GM21515 (cell line): ENCODE data around the gene KISS1.

ENCODE experiments used
- ATAC-seq: cut with Tn5 transposase; IDR thresholded peaks from one replicate; pipeline ENCODE4 v1.9.1; 2021; ENCODE audit not compliant: unreplicated experiment

The KISS1 gene

GRCh38 chr1:204192589-204193352, 3.5 kb downstream of the KISS1 start:
- no peak for ATAC-seq

DNA sequence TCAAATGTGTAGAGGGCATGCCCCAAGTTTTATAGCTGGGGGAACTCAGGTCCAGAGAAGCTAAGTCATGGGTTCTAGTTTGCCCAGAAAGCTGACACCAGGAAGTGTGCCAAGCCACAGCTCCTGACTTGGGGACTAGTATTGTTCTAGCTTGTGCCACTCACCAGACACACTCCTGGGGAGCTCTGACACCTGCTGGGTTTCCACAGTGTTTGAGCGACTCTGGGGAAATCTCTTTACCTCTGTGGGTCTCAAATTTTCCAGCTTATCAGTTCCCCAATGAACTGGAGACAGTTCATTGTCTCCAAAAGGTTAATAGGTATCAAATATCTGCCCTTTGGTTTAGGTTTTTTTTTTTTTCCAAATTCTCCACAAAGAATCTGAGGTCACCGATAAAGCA, 4.2 kb downstream of the KISS1 start:
- ATAC-seq, result no peak

DNA sequence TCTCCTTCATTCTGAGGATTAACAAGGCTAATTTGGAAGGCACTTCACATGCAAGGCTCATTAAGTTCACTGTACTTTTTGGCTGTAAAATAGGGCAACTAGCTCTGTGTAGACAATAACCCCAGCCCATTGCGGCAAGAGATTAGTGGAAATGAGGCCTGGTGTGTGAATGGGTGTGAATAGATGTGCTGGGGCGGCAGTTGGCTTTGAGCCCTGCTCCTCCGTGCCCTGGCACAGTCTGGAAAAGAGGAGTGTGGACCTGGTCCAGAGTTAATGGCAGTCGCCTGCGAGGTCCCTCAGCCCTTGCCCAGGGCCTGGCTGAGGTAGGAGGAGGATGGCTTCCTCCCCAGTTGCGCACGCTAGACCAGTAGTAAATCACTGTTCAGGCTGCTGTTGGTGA, 4.8 kb downstream of the KISS1 start:
- no peak for ATAC-seq

DNA sequence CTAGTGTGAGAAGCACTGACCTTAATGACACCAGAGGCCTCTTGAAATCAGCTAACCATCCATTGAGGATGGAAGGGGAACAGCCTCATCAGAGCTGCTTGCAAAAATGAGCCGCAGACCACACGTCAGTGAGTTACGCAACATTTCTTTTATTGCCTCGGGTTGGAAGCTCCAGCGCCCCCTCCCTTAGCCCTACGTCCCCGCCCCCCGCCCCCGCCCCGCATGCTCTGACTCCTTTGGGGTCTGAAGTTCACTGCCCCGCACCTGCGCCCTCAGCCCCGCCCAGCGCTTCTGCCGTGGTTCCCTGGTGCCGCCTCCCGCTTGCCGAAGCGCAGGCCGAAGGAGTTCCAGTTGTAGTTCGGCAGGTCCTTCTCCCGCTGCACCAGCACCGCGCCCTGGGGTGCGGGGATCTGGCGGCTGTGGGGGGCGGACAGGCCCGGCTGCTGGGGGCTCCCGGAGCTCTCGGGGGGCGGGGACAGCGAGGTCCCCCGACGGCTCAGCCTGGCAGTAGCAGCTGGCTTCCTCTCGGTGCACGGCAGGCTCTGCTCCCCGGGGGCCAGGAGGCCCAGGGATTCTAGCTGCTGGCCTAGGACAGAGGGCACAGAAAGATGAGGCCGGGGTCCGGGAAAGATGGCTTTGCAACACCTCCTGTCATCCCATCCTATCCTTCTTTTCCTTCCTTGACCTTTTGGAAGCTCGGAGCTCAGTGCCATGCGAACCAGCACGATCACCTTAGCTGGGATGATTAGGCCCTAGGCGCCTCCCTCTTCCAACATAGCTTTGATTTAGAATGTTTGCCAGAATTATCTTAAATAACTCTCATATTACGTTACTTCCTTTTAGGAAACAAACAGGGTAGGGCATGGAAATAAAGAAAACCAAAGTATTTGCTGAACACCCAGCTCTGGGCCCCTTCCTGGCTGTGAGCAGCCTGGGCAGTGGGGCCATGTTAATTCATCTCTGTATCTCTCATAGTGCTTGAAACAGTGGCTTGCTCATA, 5.8 kb downstream of the KISS1 start:
- no peak for ATAC-seq

DNA sequence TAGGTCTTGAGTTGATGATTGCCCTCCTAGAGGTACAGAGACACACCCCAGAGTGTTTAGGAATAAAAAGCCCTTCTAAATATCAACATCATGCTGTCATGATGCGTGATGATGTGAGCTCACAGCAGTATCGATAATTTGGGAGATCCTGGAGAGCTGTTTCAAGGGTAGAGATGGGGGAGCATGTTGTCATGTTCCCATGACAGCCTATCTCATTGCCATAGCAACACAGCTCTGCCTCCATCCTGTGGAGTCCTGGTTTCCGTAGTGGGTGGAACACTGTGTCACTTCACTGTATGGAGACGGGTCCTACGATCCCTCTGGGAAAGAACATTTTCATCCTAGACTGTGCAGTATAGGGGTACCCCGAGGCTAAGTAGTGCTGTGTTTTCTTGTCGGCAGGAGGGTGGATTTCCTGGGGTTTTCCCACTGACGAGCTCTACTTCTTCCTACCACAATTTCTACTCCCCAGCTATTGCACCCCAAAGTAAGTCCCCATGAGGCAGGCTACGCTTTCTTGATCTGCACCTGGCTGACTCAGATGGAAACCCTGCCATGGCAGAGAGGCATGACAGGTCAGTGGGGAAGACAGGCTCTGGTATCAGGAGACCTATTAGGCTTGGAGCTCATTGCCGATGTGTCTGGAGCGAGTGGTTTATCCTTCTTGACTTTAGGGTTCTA, 7.2 kb downstream of the KISS1 start:
- ATAC-seq, result no peak

DNA sequence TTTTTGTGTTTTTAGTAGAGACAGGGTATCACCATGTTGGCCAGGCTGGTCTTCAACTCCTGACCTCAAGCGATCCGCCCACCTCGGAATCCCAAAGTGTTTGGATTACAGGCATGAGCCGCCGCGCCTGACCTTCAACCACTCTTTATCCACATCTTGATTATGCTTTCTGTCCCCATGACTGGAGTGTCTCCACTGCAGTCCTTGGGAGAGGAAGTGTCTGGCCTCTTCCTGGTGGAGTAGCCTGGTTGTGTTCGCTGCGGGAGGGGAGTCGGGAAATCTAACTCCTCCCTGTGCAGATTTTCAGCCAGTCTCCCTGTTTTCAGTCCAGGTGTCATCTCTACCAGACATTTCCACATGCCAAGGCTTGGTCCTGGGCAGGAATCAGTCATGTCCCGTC, 9.7 kb downstream of the KISS1 start:
- ATAC-seq, result no peak

- no peak for ATAC-seq
These were observed 15.2 kb downstream of the KISS1 start for GRCh38 chr1:204181116-204181515.

DNA sequence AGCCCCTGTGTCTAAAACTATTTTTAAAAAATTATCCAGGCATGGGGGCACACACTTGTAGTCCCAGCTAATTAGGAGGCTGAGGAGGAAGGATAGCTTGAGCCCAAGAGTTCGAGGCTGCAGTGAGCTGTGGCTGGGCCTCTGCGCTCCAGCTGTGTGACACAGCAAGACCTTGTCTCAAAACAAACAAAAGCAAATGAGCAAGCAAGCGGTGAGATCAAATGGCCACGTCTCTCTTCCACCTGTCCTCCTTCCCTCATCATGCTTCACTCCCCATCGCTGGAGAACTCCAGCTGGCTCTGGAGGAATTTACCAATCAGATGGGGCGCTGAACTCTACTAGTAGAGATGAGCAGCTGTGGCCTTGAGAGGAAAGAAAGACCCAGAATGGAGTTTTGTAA, 16.2 kb downstream of the KISS1 start:
- no peak for ATAC-seq

- ATAC-seq, result no peak
These were observed 17.6 kb downstream of the KISS1 start for GRCh38 chr1:204178487-204179281.

- no peak for ATAC-seq
These were observed 19.2 kb downstream of the KISS1 start for GRCh38 chr1:204177133-204177532.

- ATAC-seq, result no peak
These were observed 20.2 kb downstream of the KISS1 start for GRCh38 chr1:204176049-204176448.

DNA sequence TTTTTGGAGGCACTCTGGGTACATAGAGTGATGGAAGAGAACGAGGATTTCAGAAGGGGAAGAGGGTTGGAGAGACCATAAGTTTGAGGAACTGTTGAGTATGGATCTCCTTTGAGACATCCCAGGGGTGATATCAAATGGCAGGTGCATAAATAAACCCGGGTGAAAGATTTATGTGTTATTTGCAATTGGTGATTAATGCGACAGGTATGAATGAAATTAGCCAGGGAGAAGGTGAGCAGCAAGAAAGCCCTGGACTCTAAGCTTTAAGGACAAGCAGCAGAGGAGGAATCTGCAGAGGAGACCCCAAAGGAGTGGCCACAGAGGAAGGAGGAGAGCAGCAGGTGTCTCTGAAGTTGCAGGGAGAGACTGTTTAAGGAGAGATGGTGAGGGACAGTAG, 21.3 kb downstream of the KISS1 start:
- no peak for ATAC-seq

DNA sequence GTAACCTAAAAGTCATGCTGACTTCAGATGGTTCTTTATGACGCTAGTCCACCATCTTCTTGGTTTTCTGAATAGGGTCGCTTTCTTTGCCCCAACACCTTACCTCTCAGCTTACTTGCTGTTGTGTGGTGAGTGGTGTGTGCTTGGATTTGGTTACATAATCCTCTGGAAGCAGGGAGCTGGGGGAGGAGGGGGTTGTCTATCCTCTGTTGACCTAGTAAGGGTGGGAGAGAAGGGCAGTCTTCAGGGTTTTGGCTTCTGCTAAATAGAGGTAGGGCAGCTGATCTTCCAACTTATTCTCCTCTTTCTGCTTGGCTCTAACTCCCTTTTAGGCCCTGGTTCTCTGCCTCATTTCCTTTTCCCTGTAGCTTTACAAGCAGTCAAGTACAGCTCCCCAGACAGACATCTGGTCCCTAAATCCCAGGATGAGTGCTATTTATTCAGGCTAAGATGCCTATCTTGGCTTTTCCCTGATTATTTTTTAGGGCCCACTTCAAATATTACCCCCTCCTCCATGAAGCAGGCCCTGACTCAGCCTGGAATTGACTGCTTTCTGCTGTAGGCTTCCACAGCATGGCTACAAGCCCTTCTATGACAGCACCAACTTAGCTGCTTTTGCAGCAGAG, 23.8 kb downstream of the KISS1 start:
- no peak for ATAC-seq

- no peak for ATAC-seq
These were observed 24.5 kb downstream of the KISS1 start for GRCh38 chr1:204171751-204172178.

GRCh38 chr1:204170494-204171155, 25.7 kb downstream of the KISS1 start:
- ATAC-seq, result no peak

DNA sequence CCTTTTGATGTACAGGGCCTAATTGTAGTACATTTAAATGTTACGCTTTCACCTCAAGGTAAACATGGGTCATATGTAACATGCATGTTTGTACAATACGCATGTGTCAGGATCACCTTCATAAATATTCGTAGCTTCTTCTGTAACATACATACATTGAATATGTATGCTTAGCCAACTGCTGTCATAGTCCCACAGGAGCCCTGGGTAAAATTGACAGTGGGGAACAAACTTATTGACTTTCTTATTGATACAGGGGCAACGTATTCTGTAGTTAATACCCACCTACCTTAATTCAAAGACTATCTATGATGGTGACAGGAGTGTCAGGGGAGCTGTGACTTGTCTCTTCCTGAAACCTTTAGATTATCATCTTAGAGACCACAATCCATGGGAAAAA, 26.4 kb downstream of the KISS1 start:
- no peak for ATAC-seq

DNA sequence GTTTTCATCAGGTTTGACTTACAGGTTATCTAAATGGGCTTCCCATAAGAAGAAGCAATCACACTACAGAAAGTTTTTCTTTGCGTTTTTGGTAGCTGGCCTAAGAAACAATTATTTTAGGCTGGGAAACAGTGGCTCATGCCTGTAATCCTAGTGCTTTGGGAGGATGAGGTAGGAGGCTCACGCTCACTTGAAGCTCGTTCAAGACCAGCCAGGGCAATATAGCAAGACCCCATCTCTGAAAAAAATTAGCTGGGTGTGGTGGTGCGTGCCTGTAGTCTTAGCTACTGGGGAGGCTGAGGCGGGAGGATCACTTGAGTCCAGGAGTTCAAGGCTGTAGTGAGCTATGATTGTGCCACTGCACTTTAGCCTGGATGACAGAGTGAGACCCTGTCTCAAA, 28.6 kb downstream of the KISS1 start:
- no peak for ATAC-seq

GRCh38 chr1:204166219-204166618, 30.1 kb downstream of the KISS1 start, which contains the start of gene REN:
Gene REN (minus strand): TSS chr1:204166337. CDS start chr1:204166293, 44 bp downstream.
- no peak for ATAC-seq

GRCh38 chr1:204162494-204163074, 33.7 kb downstream of the KISS1 start:
- no peak for ATAC-seq
